GM12865 (cell line): ENCODE data around the gene SPATA32.
A peak's percentile ranks its signal among the peaks of the same experiment; 100 is the strongest.
"Not testable (repeated sequence)": the region's sequence is repeated elsewhere in the genome, so short reads cannot be mapped to it uniquely, and the experiment has no call there.

ENCODE experiments used
- DNase-seq: peaks from one replicate; pipeline ENCODE4 v3.0.0; 2010; ENCODE audit warnings: low read depth
- H3K4me3 ChIP-seq: 2 replicates; pipeline ENCODE4 v1.5.1; 2011; ENCODE audit warnings: mild to moderate bottlenecking, low read depth, low read length, control low read depth
- CTCF ChIP-seq: IDR thresholded peaks from 2 replicates; pipeline ENCODE4 v1.5.1; 2011; ENCODE audit warnings: low read length, control low read depth, low read depth, inconsistent platforms; ENCODE audit not compliant: insufficient read depth; ENCODE audit errors: missing control alignments

The SPATA32 gene

GRCh38 chr17:45253879-45254278 is 8.0 kb downstream of the SPATA32 start:
- TF ChIP-seq CTCF, result no peak
- no peak overlapping the region for H3K4me3 ChIP-seq
- DNase-seq, result no peak

- not testable (repeated sequence) for H3K4me3 ChIP-seq, DNase-seq
Measured at GRCh38 chr17:45253237-45253636, 8.7 kb downstream of the SPATA32 start.

- DNase-seq, result no peak
- TF ChIP-seq CTCF, result no peak
- no peak overlapping the region for H3K4me3 ChIP-seq
Measured at GRCh38 chr17:45251931-45252330, 10.0 kb downstream of the SPATA32 start.

DNA sequence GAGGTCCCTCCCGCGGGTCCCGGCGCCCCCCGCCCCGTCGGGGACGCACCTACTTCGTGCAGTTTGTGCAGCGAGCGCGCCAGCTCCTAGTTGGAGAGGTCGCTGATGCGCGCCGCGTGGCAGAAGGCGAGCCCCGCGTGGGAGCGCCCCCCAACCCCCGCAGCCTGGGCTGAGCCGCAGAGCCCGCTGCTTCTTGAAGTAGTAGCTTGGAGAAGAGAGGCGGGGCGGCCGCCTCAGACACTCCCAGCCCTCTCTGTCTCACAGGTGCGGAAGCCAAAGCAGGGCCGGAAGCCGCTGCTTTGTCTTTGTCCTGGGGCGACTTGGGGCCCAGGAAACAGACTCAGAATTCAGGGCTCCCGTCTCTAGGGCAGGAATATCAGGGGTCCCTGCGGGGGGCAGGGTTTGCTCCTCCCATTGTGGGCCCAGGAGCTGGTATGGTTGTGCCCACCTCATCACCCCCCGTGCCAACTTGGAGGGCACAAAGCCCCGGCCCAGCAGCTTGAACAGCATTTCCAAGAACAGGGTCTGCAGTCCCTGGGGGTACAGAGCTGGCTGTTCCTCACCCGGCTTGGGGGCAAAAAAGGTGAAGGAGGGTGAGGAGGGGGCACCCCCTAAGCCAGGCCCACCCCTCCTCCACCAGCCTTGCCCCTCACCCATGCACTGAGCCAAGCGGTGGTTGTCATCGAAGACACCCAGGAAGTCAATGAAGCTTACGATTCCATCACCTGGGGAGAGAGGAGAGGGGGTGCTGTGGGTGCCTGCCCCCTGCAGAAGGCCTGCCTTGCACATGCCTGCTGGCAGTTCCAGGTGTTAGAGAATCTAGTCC is 13.5 kb downstream of the SPATA32 start:
- peak overlapping the region; percentile 89 for H3K4me3 ChIP-seq
- no peak for TF ChIP-seq CTCF
- peak; percentile 91 for DNase-seq

DNA sequence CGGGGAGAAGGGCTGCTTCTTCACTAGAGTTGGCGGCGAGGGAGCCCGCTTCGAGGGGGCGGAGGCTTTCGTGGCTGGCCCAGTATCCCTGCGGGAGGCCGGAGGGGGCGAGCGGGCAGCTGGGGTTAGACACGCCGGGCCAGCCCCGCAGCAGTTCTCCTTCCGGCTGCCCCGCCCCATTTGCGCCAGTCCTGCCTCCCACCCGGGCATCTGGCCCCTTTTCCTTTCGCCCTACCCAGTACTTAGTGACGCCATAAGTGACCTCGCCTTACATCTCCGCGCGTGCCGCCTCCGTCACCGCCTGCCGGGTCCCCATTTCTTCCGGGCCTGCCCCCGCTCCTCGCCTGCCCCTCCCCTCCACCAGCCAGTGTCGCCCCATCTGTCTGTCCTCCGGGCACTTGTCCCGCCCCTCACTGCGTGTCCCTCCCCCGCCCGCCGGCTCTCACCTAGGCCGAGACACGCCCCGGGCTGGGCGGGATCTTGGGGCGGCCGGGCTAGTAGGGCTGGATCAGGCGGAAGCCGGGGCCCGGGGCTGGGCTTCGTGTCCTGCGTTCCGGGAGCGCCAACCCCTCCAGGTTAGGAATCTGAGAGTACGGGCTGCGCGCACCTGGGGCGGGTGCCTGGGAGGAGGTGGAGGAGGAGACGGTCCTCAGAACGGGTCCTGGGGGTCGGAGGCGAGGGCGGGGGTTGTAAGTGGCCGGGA is 14.3 kb downstream of the SPATA32 start:
- peak overlapping the region; percentile 89 for H3K4me3 ChIP-seq
- no peak for TF ChIP-seq CTCF
- peak; percentile 97 for DNase-seq

GRCh38 chr17:45246861-45247428 is 14.9 kb downstream of the SPATA32 start:
- DNase-seq, result peak; percentile 47
- peak; percentile 31 for TF ChIP-seq CTCF
- peak overlapping the region; percentile 89 for H3K4me3 ChIP-seq

DNA sequence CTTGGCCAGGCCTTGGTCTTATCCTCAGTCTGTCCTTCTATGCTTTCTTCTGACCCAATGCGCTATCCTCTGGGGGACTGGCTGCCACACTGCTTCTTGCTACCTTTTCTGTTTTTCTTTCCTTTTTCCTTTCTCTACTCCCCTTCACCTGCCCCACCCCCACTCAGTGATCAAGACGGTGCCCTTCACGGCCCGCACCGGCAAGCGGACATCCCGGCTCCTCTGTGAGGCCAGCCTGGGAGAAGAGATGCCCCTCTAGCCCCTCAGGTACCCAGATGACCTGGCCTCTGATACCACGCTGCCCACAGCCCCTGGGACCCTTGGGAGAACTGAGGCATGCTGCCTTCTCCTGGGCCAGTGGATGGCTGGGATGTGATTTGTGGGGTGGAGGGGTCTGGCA is 15.6 kb downstream of the SPATA32 start:
- DNase-seq, result no peak
- no peak for TF ChIP-seq CTCF
- no peak overlapping the region for H3K4me3 ChIP-seq
